NCI-H1105 treated with DMSO at 0.1 percent for 48 hours (cell line): ENCODE measurements around the gene FILIP1L.

ENCODE experiments used
- DNase-seq: peaks from one replicate; lab custom pipeline; 2025; lab: John Stamatoyannopoulos, UW

The FILIP1L gene

GRCh38 chr3:99866261-99866761 lies 248.0 kb downstream of the FILIP1L start:
- DNase-seq: peak; percentile 89

- DNase-seq: no peak
Observed at GRCh38 chr3:99865321-99865720, 249.0 kb downstream of the FILIP1L start.

GRCh38 chr3:99864289-99864688 lies 250.0 kb downstream of the FILIP1L start:
- no peak for DNase-seq

- DNase-seq: no peak
Observed at GRCh38 chr3:99863588-99863987, 250.7 kb downstream of the FILIP1L start.

- no peak for DNase-seq
Observed at GRCh38 chr3:99863002-99863401, 251.3 kb downstream of the FILIP1L start.

- DNase-seq: no peak
Observed at GRCh38 chr3:99862208-99862607, 252.1 kb downstream of the FILIP1L start.

GRCh38 chr3:99861216-99861615 lies 253.1 kb downstream of the FILIP1L start:
- DNase-seq: no peak

GRCh38 chr3:99859825-99860224 lies 254.5 kb downstream of the FILIP1L start:
- DNase-seq: no peak

GRCh38 chr3:99858469-99858868 lies 255.8 kb downstream of the FILIP1L start:
- no peak for DNase-seq

GRCh38 chr3:99857278-99857677 lies 257.0 kb downstream of the FILIP1L start:
- DNase-seq: no peak

GRCh38 chr3:99856437-99857220 lies 257.7 kb downstream of the FILIP1L start:
- DNase-seq: no peak

GRCh38 chr3:99855900-99856299 lies 258.4 kb downstream of the FILIP1L start:
- DNase-seq: no peak

GRCh38 chr3:99854756-99855298 lies 259.5 kb downstream of the FILIP1L start:
- DNase-seq: no peak

- DNase-seq: no peak
Observed at GRCh38 chr3:99852851-99853250, 261.4 kb downstream of the FILIP1L start.

GRCh38 chr3:99851955-99852354 lies 262.3 kb downstream of the FILIP1L start:
- DNase-seq: no peak

- DNase-seq: no peak
Observed at GRCh38 chr3:99850608-99851007, 263.7 kb downstream of the FILIP1L start.

GRCh38 chr3:99848433-99848832 lies 265.9 kb downstream of the FILIP1L start:
- no peak for DNase-seq

- DNase-seq: no peak
Observed at GRCh38 chr3:99846477-99847160, 267.7 kb downstream of the FILIP1L start.

- no peak for DNase-seq
Observed at GRCh38 chr3:99845999-99846398, 268.3 kb downstream of the FILIP1L start.

- no peak for DNase-seq
Observed at GRCh38 chr3:99845331-99845730, 269.0 kb downstream of the FILIP1L start.

GRCh38 chr3:99843590-99844258 lies 270.6 kb downstream of the FILIP1L start:
- DNase-seq: no peak

GRCh38 chr3:99842826-99843589 lies 271.3 kb downstream of the FILIP1L start:
- DNase-seq: peak; percentile 58
